ENCODE results near the gene JPT1.

JPT1 gene

GRCh38 chr17:75183999-75184884 lies 29.9 kb upstream of the JPT1 start:
- no peak overlapping the region for H3K27ac Mint-ChIP-seq
- DNase-seq = no peak
- H3K27me3 Mint-ChIP-seq (ENCODE audit: low read depth, poor library complexity) = peaks cover 3% of the 10 kb centered on the region
- peaks cover 21% of the 10 kb centered on the region for H3K36me3 Mint-ChIP-seq (ENCODE audit: low read depth)
- TF ChIP-seq, protein P1, sequence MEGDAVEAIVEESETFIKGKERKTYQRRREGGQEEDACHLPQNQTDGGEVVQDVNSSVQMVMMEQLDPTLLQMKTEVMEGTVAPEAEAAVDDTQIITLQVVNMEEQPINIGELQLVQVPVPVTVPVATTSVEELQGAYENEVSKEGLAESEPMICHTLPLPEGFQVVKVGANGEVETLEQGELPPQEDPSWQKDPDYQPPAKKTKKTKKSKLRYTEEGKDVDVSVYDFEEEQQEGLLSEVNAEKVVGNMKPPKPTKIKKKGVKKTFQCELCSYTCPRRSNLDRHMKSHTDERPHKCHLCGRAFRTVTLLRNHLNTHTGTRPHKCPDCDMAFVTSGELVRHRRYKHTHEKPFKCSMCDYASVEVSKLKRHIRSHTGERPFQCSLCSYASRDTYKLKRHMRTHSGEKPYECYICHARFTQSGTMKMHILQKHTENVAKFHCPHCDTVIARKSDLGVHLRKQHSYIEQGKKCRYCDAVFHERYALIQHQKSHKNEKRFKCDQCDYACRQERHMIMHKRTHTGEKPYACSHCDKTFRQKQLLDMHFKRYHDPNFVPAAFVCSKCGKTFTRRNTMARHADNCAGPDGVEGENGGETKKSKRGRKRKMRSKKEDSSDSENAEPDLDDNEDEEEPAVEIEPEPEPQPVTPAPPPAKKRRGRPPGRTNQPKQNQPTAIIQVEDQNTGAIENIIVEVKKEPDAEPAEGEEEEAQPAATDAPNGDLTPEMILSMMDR (IDR thresholded peaks at IDR 0.05) = no peak
- peak overlapping the region; percentile 21 for H3K4me3 Mint-ChIP-seq
- peaks cover 40% of the 10 kb centered on the region for H3K4me1 Mint-ChIP-seq
- peaks cover 9% of the 10 kb centered on the region for H3K9me3 Mint-ChIP-seq

- peaks cover 9% of the 10 kb centered on the region for H3K9me3 Mint-ChIP-seq
- H3K27me3 Mint-ChIP-seq (ENCODE audit: low read depth, poor library complexity) = peaks cover 2% of the 10 kb centered on the region
- H3K27ac Mint-ChIP-seq = peak within 1 kb of the TSS; percentile 97
- peak within 1 kb of the TSS; percentile 94 for H3K4me3 Mint-ChIP-seq
- TF ChIP-seq, protein P1 (IDR thresholded peaks at IDR 0.05) = no peak
- H3K36me3 Mint-ChIP-seq (ENCODE audit: low read depth) = peaks cover 26% of the 10 kb centered on the region
- peaks cover 40% of the 10 kb centered on the region for H3K4me1 Mint-ChIP-seq
- DNase-seq = peak; percentile 96
Observed at GRCh38 chr17:75182569-75183436, 28.5 kb upstream of the JPT1 start, which contains the start of gene SUMO2. TSS of gene SUMO2 (minus strand) at chr17:75182959. CDS start at chr17:75182834, 125 bp downstream.

- Mint-ChIP-seq H3K4me1 (peaks cover 40% of the 10 kb centered on the region), H3K27me3 (ENCODE audit: low read depth, poor library complexity) (peaks cover 2% of the 10 kb centered on the region), H3K9me3 (peaks cover 9% of the 10 kb centered on the region), H3K36me3 (ENCODE audit: low read depth) (peaks cover 26% of the 10 kb centered on the region), H3K4me3 (peak overlapping the region; percentile 94), H3K27ac (peak overlapping the region; percentile 83)
- DNase-seq = no peak
- TF ChIP-seq, protein P1 (IDR thresholded peaks at IDR 0.05) = no peak
Observed at GRCh38 chr17:75182319-75182568, 27.9 kb upstream of the JPT1 start.

GRCh38 chr17:75181608-75182318 lies 27.5 kb upstream of the JPT1 start:
- Mint-ChIP-seq H3K27ac (peak overlapping the region; percentile 90), H3K9me3 (peaks cover 9% of the 10 kb centered on the region), H3K36me3 (ENCODE audit: low read depth) (peaks cover 28% of the 10 kb centered on the region), H3K4me1 (peaks cover 40% of the 10 kb centered on the region), H3K4me3 (peak overlapping the region; percentile 94), H3K27me3 (ENCODE audit: low read depth, poor library complexity) (peaks cover 2% of the 10 kb centered on the region)
- DNase-seq = no peak
- TF ChIP-seq, protein P1 (IDR thresholded peaks at IDR 0.05) = no peak

DNA sequence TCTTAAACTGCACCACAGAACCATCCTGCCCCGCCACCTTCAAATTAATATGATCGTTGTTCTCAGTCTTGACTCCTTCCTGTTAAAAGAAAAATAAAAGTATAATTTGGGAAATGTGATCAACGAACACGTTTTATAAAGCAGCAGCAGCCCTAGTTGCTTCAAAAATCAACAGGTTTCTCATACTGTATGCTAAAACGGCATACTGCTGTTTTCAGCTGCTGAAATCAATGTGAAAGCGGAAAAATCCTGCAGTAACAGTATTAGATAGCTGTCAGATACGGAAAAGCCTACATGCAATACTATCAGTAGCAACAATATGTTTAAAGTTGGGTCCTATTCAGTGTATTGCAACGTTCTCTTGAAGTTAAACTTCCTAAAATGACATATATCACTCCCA lies 26.8 kb upstream of the JPT1 start:
- DNase-seq = no peak
- peak overlapping the region; percentile 94 for H3K4me3 Mint-ChIP-seq

More for the DNA sequence above, 26.8 kb upstream of the JPT1 start:
- Mint-ChIP-seq H3K27me3 (ENCODE audit: low read depth, poor library complexity) (peaks cover 2% of the 10 kb centered on the region), H3K4me1 (peaks cover 40% of the 10 kb centered on the region), H3K27ac (peak overlapping the region; percentile 90), H3K9me3 (peaks cover 9% of the 10 kb centered on the region), H3K36me3 (ENCODE audit: low read depth) (peaks cover 35% of the 10 kb centered on the region)
- TF ChIP-seq, protein P1 (IDR thresholded peaks at IDR 0.05) = no peak
